ENCODE data around the gene CCDC97.
"Not testable (repeated sequence)": the region's sequence is repeated elsewhere in the genome, so short reads cannot be mapped to it uniquely, and the experiment has no call there.

Gene CCDC97

DNA sequence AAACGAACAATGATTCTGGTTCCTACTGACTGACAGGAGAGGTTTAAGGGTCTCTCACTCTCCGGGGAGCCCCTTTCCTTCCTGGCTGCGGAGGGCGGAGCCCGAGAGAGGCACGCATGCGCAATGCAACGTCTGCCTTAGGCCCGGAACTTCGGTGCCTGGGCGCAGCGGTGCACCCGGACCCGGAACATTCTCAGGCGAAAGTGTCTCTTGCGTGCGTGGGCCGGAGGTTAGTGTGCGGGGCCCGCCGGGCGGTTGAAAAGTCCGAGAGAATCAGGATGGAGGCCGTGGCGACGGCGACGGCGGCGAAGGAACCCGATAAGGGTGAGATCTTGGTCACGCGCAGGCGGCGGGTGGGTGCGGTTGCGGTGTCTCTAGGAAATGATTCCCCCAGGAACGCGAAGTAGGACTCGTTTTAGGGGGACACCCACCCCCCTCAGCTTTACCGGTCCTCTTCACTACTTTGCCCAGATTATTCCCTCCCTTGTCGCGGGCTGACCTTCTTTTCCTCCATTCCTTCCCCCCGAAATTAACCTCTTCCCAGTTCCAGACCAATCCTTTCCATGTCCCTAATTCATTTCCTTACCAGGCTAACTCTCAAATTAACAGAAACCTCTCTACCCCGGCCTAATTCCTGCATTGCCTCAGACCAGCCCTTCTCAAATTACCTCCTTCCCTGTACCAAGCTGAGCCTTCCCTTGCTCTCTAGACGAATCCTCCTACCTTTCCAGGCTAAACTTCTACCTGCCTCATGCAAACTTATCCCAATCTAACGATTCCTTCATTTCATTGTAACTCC, at the start of gene CCDC97:
Gene CCDC97, plus strand, starts transcription at position 140 of the 799 bp plus-strand sequence. Its CDS starts 139 bp downstream, at position 279.
- DNase-seq (ENCODE audit: low spot score), result peak; percentile 93

DNA sequence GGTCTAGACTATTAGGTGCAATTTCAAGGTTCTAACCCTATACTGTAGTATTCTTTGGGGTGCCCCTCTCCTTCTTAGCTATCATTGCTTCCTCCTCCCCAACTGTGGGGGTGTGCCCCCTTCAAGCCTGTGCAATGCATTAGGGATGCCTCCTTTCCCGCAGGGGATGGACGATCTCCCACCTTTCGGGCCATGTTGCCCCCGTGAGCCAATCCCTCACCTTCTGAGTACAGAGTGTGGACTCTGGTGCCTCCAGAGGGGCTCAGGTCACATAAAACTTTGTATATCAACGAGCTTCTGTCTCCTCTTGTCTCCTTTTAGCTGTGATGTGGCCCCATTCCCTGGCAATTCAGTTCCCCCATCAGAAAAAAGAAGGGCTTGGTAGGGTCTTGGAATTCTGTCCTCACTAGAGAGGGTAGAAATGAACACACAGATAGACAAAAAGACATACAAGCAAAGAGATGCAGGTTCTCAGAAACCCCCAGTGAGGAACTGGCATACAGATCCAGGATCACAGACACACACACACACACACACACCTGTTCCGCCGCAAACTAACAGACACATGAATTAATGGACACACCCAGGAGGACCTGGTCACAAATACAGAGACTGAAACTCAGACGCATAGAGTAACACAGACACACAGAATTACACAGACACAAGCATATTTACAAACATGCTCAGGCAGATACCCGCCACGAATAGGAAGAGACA, 48.3 kb upstream of the CCDC97 start:
- no peak for DNase-seq (ENCODE audit: low spot score)

- no peak for DNase-seq (ENCODE audit: low spot score)
Measured at GRCh38 chr19:41263042-41263849, 46.7 kb upstream of the CCDC97 start.

DNA sequence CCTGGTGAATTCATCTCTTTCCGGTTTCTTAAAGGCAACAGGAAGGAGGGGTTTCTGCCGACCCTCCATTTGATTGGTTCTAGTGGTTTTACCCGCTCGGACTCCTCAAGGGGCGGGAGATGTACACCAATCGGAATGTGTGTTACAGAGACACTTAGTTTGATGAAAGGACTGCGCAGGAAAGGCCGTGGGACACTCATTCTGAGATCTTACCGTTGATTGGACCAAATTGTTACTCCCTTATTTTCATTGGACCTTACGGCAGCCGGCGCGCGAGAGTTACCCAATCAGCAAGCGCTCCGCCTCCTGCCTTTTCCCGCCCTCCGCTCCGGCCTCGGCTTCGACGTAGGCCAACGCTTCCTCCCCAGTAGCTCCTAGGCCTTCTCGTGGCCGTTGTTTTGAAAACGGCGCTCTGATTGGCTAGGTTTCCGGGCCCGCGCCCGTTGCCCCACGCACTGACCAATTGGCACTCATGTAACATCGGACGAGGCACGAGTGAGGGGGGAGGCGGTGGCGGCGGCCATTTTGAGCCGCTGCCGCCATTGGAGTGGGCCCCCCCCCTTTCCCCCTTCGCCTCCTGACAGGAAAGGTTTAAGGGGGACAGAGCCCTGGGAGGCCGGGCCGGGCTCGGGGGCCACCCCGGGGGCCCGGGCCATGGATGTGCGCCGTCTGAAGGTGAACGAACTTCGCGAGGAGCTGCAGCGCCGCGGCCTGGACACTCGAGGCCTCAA, 46.0 kb upstream of the CCDC97 start, which contains the start of gene HNRNPUL1:
Gene HNRNPUL1, plus strand, starts transcription at position 523 of the 731 bp plus-strand sequence. Its CDS starts 132 bp downstream, at position 655.
- peak; percentile 100 for DNase-seq (ENCODE audit: low spot score)

DNA sequence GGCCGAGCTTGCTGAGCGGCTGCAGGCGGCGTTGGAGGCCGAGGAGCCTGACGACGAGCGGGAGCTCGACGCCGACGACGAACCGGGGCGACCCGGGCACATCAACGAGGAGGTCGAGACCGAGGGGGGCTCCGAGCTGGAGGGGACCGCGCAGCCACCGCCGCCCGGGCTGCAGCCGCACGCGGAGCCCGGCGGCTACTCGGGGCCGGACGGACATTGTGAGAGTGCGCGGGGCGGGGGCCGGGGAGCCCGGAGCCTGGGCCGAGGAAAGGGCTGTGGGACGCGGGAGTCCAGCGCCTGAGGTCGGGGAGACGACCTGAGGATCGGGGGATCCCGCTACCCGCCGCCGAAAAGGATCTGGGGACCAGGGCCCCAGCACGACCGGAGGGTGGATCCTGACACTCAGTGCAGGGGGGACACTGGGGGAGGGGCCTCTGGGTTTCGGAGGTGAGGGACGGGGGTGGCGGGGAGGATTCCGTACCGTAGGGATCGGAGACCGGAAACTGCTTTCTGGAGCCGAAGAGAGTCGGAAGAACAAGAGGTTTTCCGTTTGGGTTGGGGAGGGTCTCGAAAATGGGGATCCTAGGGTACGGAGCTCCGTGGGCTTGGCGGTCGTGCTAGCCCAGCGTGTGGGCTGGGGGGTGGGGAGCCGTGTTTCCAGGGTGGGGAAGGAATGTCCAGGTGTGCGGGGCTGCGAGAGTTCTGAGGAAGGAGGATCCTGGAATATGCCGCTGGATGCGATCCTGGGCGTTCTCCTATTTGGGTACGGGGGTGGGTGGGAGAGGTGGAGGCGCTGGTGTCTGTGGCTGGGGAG, 45.2 kb upstream of the CCDC97 start:
- DNase-seq (ENCODE audit: low spot score), result peak; percentile 71

DNA sequence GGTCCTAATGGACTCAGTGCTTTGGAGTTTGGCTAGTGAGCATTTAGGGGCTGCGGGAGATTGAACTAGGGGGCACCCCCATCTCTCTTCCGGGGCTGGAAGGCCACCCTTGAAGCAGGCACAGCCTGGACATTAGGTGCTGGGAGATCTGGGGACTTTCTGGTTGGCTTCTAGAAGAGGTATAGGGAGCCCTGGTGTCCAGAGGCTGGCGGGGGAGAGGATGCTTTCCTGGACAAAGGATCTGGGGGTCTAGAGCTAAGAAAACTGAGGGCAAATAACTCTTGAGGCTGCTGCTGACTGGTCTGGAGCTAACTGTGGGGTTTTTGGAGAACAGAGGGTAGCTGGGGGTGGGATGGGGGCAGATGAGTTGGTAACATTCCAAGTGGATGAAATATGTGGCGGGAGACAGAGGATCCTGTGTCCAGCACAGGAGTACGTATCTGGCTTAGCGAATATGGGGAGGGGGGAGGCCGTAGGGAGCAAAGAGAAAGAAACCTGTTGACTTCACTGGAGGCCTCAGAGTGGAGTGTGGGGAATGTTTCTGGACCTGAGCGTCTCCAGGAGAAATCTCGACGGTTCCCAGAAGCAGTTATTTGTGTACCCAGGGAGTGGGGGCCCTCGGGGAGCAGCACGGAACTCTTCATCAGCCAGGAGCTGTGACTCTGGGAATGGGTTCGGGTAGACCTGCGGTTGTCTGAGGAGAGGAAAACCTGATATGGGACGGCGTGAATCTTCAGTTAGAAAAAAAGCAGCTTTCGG, 44.4 kb upstream of the CCDC97 start:
- no peak for DNase-seq (ENCODE audit: low spot score)

DNA sequence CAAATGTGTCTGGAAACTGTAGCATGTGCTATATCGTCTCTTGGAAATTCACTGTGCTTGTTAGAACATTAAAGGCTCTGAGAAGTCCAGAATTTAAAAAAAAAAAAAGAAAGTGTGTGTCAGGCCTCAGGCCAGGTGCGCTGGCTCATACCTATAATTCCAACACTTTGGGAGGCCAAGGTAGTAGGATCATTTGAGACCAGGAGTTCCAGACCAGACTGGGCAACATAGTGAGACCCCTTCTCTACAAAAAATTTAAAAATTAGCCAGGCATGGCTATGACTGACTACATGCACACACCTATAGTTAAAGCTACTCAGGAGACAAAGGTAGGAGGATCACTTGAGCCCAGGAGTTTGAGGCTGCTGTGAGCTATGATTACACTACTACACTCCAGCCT, 40.9 kb upstream of the CCDC97 start:
- DNase-seq (ENCODE audit: low spot score), result no peak

GRCh38 chr19:41269571-41269970, 40.4 kb upstream of the CCDC97 start:
- no peak for DNase-seq (ENCODE audit: low spot score)

GRCh38 chr19:41273076-41273475, 36.9 kb upstream of the CCDC97 start:
- no peak for DNase-seq (ENCODE audit: low spot score)

- no peak for DNase-seq (ENCODE audit: low spot score)
Measured at GRCh38 chr19:41274802-41275201, 35.2 kb upstream of the CCDC97 start.

GRCh38 chr19:41276231-41276630, 33.7 kb upstream of the CCDC97 start:
- DNase-seq (ENCODE audit: low spot score), result no peak

DNA sequence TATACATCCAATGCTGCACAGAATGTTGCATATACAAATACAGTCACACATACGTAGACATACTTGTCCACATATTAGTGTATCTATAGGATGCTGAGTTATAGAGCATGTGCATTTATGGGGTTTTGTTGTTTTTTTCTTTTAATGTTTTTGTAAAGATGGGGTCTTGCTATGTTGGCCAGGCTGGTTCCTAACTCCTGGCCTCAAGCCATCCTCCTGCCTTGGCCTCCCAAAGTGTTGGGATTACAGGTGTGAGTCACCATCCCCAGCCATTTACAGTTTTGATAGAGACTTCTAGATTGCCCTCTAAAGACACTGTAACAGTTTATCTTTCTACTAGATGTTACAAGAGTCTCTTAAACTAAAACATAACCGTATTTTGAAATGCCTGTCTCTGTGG, 31.5 kb upstream of the CCDC97 start:
- no peak for DNase-seq (ENCODE audit: low spot score)

DNA sequence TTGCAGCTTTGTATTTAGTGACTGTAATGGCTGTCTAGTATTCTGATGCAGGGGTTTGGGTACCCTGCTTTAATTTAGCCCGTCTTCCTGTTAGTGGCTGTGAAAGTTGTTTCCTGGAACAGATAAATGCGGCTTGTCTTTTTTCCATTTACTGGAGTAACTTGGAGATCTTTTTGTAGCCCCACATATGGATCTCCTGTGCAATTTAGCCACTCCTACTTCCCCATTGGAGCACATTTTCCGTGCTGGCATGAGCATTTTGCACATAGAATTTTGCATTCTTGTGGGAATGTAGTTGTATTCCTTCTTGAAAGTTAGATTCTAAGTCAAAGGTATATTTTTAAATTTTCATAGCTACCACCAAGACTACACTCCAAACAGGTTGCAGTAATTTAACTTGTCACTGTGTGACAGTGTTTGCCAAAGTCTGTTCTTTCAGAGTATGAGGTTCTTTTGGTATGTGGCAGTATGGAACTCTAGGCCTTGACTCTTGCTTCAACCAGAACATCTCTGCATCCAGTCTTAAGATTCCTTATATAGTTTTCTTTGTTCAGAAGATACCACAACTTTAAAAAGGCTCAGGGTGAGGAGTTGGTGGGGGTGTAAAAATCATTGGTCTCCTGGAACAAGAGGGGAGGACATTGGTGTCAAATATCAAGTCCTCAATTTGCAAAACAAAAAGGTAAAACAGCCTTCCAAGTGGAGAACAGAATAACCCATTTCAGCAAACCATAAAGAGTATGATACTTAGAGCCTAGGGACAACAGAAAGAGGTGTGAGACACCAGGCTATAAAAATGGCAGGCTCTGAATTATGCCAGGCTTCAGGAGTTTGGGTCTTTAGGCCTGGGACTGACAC, 21.1 kb upstream of the CCDC97 start:
- DNase-seq (ENCODE audit: low spot score), result no peak

GRCh38 chr19:41289814-41290213, 20.2 kb upstream of the CCDC97 start:
- not testable (repeated sequence) for DNase-seq (ENCODE audit: low spot score)

- no peak for DNase-seq (ENCODE audit: low spot score)
Measured at GRCh38 chr19:41294393-41294792, 15.6 kb upstream of the CCDC97 start.

DNA sequence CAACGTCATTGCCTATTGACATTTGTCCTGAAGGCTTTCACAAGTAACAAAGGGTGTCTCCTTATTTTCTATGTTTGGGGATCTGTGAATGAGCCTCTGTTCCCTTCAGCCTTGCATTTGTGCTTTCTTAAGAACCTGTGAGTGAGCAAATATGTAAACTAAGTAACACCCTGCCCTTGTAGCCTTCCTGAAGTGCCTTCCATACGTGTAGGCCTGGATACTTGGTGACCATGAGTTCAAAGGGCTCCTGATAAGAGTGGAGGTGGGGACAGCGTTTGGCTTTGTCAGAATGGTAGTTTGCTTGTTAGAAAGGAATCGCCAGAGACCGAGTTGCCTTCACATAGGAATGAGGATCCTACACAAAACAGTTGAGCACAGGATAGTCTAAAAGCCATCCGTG, 14.5 kb upstream of the CCDC97 start:
- no peak for DNase-seq (ENCODE audit: low spot score)

DNA sequence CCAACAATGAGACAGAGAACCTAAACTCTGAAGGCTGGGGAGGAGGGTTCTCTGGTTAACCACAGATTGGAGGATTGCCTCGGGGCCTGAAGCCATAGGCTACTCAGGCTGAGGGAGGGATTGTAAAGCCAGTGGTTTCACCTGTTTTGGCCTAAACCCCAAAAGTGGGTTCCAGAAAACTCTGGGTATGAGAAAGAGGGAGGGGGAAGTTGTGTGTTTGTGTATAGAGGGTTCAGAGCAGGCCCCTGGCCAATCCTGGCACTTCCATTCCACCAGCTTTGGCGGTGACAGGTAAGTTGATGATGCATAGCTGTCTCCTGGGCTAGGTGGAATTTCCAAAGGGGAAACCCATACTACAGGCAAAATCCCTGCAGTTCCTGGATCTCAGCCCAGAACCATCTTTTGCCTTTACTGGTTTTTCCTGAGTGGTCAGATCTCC, 13.5 kb upstream of the CCDC97 start:
- DNase-seq (ENCODE audit: low spot score), result no peak

GRCh38 chr19:41297628-41298347, 12.2 kb upstream of the CCDC97 start:
- no peak for DNase-seq (ENCODE audit: low spot score)

Measured in iPS-NIHi11 (cell line).